K562 (cell line): ENCODE measurements around the gene EFEMP2. TPM values are rescaled to one million over a fixed set of nuclear protein-coding genes. Genes with fewer than 3 reads are reported as not detected.
A peak's percentile ranks its signal among the peaks of the same experiment; 100 is the strongest.

Experiments used
- BRF1 ChIP-seq: IDR thresholded peaks from 3 replicates; pipeline ENCODE4 v1.6.1; 2011; ENCODE audit warnings: borderline replicate concordance, mild to moderate bottlenecking; ENCODE audit not compliant: insufficient read length; ENCODE audit errors: extremely low read depth
- CBFA2T2 ChIP-seq: fragments of 450-650 bp; conservative IDR thresholded peaks from 2 replicates; pipeline ENCODE4 v1.6.1; 2017; ENCODE audit warnings: mild to moderate bottlenecking
- CBX1 ChIP-seq: sonication (generic); IDR thresholded peaks from 2 replicates; pipeline ENCODE4 v1.6.1; 2016; ENCODE audit warnings: antibody characterized with exemption, low read depth, mild to moderate bottlenecking
- DIDO1 ChIP-seq: fragments of 450-650 bp; IDR thresholded peaks from 2 replicates; pipeline ENCODE4 v1.6.1; 2016; ENCODE audit warnings: low read depth, missing biosample characterization, missing genetic modification characterization
- FIP1L1 ChIP-seq: fragments of 200-400 bp; formaldehyde crosslinking; IDR thresholded peaks from 2 replicates; pipeline ENCODE4 v1.6.1; 2018; ENCODE audit warnings: mild to moderate bottlenecking, low read depth, low read length; ENCODE audit not compliant: poor library complexity, severe bottlenecking
- FOXJ3 ChIP-seq: sonication (generic); formaldehyde crosslinking; IDR thresholded peaks from 2 replicates; pipeline ENCODE4 v1.4.0; 2020; ENCODE audit warnings: mild to moderate bottlenecking, missing genetic modification reagents
- HDAC1 ChIP-seq, 2 experiments: fragments of 450-650 bp; IDR thresholded peaks; 2 replicates each; pipeline ENCODE4 v1.6.1; 2016 to 2017; ENCODE audit warnings: inconsistent platforms in 1 of 2, mild to moderate bottlenecking in 1 of 2, moderate library complexity in 1 of 2
- POLR2G ChIP-seq: fragments of 200-400 bp; formaldehyde crosslinking; IDR thresholded peaks from 2 replicates; pipeline ENCODE4 v1.6.1; 2017; ENCODE audit warnings: low read depth, mild to moderate bottlenecking, antibody characterized with exemption, low read length, moderate library complexity
- SIRT6 ChIP-seq: IDR thresholded peaks from one replicate; pipeline ENCODE4 v1.6.1; 2012; ENCODE audit warnings: low read depth, mild to moderate bottlenecking, control low read depth, inconsistent platforms, low read length, moderate library complexity
- SMARCB1 ChIP-seq: IDR thresholded peaks from 2 replicates; pipeline ENCODE4 v1.6.1; 2011; ENCODE audit warnings: improper control_type of control experiment, low read depth; ENCODE audit not compliant: insufficient read length
- STAT5A ChIP-seq: IDR thresholded peaks from 2 replicates; pipeline ENCODE4 v1.6.1; 2012; ENCODE audit warnings: low read length, inconsistent platforms, borderline replicate concordance
- TEAD1 ChIP-seq, 2 experiments: fragments of 450-650 bp in 1 of 2; sonication (generic) in 1 of 2; formaldehyde crosslinking; IDR thresholded peaks; 2 replicates each; pipeline versions ENCODE4 v1.4.0 to v1.8.0; 2020 to 2022; ENCODE audit warnings: mild to moderate bottlenecking in 2 of 2, missing genetic modification reagents in 1 of 2
- TEAD4 ChIP-seq, 2 experiments: sonication (generic) in 1 of 2; formaldehyde crosslinking in 1 of 2; IDR thresholded peaks; 2 replicates each; pipeline versions ENCODE4 v1.6.1 to v1.8.0; 2012 to 2022; ENCODE audit warnings: borderline replicate concordance in 1 of 2, inconsistent platforms in 1 of 2, low read length in 1 of 2, mild to moderate bottlenecking in 1 of 2, missing genetic modification reagents in 1 of 2
- ZFP1 ChIP-seq: fragments of 450-650 bp; formaldehyde crosslinking; IDR thresholded peaks from 2 replicates; pipeline ENCODE4 v1.4.0; 2020; ENCODE audit warnings: mild to moderate bottlenecking, mixed read lengths
- ZNF143 ChIP-seq: sonication (generic); formaldehyde crosslinking; IDR thresholded peaks from 2 replicates; pipeline ENCODE4 v1.9.0; 2022; ENCODE audit warnings: mild to moderate bottlenecking, missing genetic modification reagents
- ZNF668 ChIP-seq: fragments of 250-450 bp; sonication (Bioruptor Pico); IDR thresholded peaks from 2 replicates; pipeline ENCODE4 v1.8.0; 2022; ENCODE audit warnings: mild to moderate bottlenecking, inconsistent platforms
- ZNF696 ChIP-seq: fragments of 250-450 bp; sonication (Bioruptor Pico); conservative IDR thresholded peaks from 2 replicates; pipeline ENCODE4 v1.4.0; 2020; ENCODE audit warnings: mild to moderate bottlenecking, moderate library complexity
- polyA plus RNA-seq, 8 experiments: library from polyadenylated mRNA; depleted of rRNA in 4 of 8; stranded (reverse) in 5 of 8; unstranded in 3 of 8; fragments of >200 nt; fragmentation: Nextera tagmentation in 2 of 8; fragmentation: Illumina TruSeq in 1 of 8; extraction: Ambion mirVana in 2 of 8; extraction: Trizol in 1 of 8; gene quantifications; 2 replicates each; pipeline versions ENCODE4 v1.2.1 to v1.2.3, GENCODE V29; 2011 to 2014; ENCODE audit warnings: inconsistent platforms in 1 of 8, missing spikeins in 1 of 8
- total RNA-seq, 7 experiments: library from RNA; depleted of rRNA in 6 of 7; stranded (reverse); fragments of >200 nt in 6 of 7; fragmentation: Illumina TruSeq in 2 of 7; extraction: Trizol in 2 of 7; gene quantifications; 2 replicates each; pipeline versions ENCODE4 v1.2.1 to v1.2.3, GENCODE V29; 2011 to 2021; ENCODE audit warnings: low replicate concordance in 1 of 7
- TF ChIP-seq, protein P1 (sequence below): fragments of 450-650 bp; IDR thresholded peaks from 2 replicates; pipeline ENCODE4 v1.6.1; 2014; ENCODE audit warnings: low read depth, mild to moderate bottlenecking, moderate library complexity, borderline replicate concordance
- TF ChIP-seq, protein P2 (sequence below): sonication (generic); formaldehyde crosslinking; IDR thresholded peaks from 2 replicates; pipeline ENCODE4 v1.8.1; 2023; ENCODE audit warnings: mild to moderate bottlenecking, missing genetic modification reagents
- TF ChIP-seq, protein P3 (sequence below), 3 experiments: fragments of 200-800 bp in 1 of 3; sonication (Bioruptor generic) in 1 of 3; sonication (generic) in 1 of 3; formaldehyde crosslinking in 1 of 3; IDR thresholded peaks; 2 replicates each; pipeline versions ENCODE4 v1.6.1 to v1.8.0; 2016 to 2022; ENCODE audit warnings: mild to moderate bottlenecking in 2 of 3, missing compliant biosample characterization in 2 of 3, missing genetic modification characterization in 2 of 3, missing genetic modification reagents in 1 of 3
- TF ChIP-seq, protein P4 (sequence below), 2 experiments: fragments of 250-450 bp in 1 of 2; fragments of 450-650 bp in 1 of 2; sonication (Bioruptor Pico) in 1 of 2; IDR thresholded peaks; 2 replicates each; pipeline versions ENCODE4 v1.6.1 to v1.8.0; 2016 to 2021; ENCODE audit warnings: mild to moderate bottlenecking in 2 of 2, moderate library complexity in 2 of 2, missing compliant biosample characterization in 1 of 2, missing genetic modification characterization in 1 of 2

Gene EFEMP2
- total and polyA plus RNA-seq, 9 of the 15 experiments (the other 6 are each of a cell fraction or from before 2014, with no cell fraction given): 0.07 to 2.9 (median 0.69) TPM; not detected in 1

DNA sequence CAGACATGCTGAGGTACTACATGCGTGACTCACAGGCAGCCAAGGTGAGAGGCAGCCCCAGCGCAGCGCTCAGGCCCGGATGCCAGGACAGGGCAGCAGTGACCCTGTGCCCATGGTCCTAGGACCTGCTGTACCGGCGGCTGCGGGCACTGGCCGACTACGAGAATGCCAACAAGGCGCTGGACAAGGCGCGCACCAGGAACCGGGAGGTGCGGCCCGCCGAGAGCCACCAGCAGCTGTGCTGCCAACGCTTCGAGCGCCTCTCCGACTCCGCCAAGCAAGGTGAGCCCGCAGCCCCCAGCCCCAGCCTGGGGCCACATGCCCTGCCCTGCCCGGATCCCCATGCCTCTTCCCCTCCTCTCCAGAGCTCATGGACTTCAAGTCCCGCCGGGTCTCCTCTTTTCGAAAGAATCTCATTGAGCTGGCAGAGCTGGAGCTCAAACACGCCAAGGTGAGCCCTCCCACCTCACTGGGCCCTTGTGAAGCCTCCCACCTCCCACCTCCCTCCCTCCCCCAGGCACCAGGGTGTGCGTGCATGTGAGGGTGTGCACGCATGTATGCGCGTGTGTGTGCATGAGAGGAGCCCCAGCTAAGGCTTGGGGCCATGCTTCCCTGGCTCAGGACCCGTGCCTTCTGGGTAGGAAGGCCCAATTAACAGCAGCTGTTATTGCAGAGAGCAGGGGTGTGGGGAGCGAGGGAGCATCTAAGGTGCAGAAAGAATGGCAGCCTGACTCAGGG, 19.9 kb downstream of the EFEMP2 start (continued):
- TF ChIP-seq STAT5A: no peak
- TF ChIP-seq ZNF668: no peak
- no peak for TF ChIP-seq ZFP1 (CRISPR knock-in tag)
- no peak for TF ChIP-seq DIDO1 (tag)
- TF ChIP-seq, protein P1, sequence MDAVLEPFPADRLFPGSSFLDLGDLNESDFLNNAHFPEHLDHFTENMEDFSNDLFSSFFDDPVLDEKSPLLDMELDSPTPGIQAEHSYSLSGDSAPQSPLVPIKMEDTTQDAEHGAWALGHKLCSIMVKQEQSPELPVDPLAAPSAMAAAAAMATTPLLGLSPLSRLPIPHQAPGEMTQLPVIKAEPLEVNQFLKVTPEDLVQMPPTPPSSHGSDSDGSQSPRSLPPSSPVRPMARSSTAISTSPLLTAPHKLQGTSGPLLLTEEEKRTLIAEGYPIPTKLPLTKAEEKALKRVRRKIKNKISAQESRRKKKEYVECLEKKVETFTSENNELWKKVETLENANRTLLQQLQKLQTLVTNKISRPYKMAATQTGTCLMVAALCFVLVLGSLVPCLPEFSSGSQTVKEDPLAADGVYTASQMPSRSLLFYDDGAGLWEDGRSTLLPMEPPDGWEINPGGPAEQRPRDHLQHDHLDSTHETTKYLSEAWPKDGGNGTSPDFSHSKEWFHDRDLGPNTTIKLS: no peak
- 0 out of 4 replicates have a peak, but pooled peaks of 1 of the 2 experiments have one; percentile 28 for TF ChIP-seq TEAD1 (CRISPR knock-in tag; IDR thresholded peaks at IDR 0.05)
- TF ChIP-seq, protein P2, sequence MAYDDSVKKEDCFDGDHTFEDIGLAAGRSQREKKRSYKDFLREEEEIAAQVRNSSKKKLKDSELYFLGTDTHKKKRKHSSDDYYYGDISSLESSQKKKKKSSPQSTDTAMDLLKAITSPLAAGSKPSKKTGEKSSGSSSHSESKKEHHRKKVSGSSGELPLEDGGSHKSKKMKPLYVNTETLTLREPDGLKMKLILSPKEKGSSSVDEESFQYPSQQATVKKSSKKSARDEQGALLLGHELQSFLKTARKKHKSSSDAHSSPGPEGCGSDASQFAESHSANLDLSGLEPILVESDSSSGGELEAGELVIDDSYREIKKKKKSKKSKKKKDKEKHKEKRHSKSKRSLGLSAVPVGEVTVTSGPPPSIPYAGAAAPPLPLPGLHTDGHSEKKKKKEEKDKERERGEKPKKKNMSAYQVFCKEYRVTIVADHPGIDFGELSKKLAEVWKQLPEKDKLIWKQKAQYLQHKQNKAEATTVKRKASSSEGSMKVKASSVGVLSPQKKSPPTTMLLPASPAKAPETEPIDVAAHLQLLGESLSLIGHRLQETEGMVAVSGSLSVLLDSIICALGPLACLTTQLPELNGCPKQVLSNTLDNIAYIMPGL (CRISPR knock-in tag): 0 out of 2 replicates have a peak, but pooled peaks have one; percentile 66
- TF ChIP-seq CBFA2T2: no peak
- no peak for TF ChIP-seq FOXJ3 (CRISPR knock-in tag)
- TF ChIP-seq CBX1: no peak
- no peak for TF ChIP-seq ZNF696 (CRISPR knock-in tag)
- TF ChIP-seq SIRT6: no peak
- no peak for TF ChIP-seq TEAD4 (IDR thresholded peaks at IDR 0.05; ENCODE audit: low read length)
- 0 out of 2 replicates have a peak, but pooled peaks have one; percentile 57 for TF ChIP-seq TEAD4 (CRISPR knock-in tag; IDR thresholded peaks at IDR 0.05; ENCODE audit: borderline replicate concordance)
- TF ChIP-seq, protein P3, sequence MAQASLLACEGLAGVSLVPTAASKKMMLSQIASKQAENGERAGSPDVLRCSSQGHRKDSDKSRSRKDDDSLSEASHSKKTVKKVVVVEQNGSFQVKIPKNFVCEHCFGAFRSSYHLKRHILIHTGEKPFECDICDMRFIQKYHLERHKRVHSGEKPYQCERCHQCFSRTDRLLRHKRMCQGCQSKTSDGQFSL (CRISPR knock-in tag; IDR thresholded peaks at IDR 0.05): no peak
- TF ChIP-seq, protein P3 (tag; IDR thresholded peaks at IDR 0.05): no peak
- TF ChIP-seq FIP1L1: peak; percentile 87
- no peak for TF ChIP-seq BRF1
- no peak for TF ChIP-seq SMARCB1
- TF ChIP-seq ZNF143 (CRISPR knock-in tag): peak; percentile 33; the same call in 1 of the 2 replicates
- TF ChIP-seq, protein P4, sequence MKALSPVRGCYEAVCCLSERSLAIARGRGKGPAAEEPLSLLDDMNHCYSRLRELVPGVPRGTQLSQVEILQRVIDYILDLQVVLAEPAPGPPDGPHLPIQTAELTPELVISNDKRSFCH (CRISPR knock-in tag; IDR thresholded peaks at IDR 0.05): no peak
- TF ChIP-seq, protein P4 (tag; IDR thresholded peaks at IDR 0.05): no peak
- TF ChIP-seq POLR2G: peak; percentile 89
- no peak for TF ChIP-seq HDAC1 (IDR thresholded peaks at IDR 0.05)
